GM19468 (cell line): Measurements from ENCODE around the gene NEURL4.
"Not testable (repeated sequence)": the region's sequence is repeated elsewhere in the genome, so short reads cannot be mapped to it uniquely, and the experiment has no call there.

Experiments
- ATAC-seq: cut with Tn5 transposase; IDR thresholded peaks from one replicate; pipeline ENCODE4 v1.9.1; 2021; ENCODE audit warnings: mild to moderate bottlenecking, moderate library complexity, moderate number of reproducible peaks; ENCODE audit not compliant: unreplicated experiment; ENCODE audit errors: extremely low read depth

NEURL4 gene

DNA sequence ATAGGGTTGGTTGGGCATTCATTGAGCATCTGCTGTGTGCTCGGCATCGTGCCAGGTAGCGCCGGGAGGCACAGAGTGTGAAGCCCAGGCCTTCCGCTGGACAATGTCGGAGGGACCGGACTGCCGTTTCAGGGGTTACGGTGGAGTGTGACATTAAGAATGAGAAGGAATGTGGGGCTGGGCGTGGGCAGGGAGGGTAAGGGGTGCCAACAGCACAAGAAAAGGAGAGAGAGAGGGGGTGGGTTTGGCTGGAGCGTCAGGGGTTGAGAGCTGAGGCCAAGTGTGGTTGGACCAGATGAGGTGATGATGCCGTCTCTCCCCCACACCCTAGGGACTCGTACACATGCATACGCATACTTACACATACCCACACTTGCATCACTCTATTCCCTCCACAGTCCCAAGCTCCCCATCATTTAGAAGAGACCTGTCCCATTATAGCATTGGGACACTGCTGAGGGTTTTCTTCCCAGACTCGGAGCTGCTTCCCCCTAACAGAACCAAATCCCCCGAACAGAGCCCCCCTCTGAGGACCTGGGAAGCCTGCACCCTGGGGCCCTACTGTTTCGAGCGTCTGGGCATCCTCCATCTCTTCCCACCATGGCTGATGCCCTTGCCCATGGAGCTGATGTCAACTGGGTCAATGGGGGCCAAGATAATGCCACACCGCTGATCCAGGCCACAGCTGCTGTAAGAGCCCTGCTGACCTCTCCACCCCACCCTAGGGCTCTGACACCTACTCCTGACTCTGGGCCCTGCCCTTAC is 19.5 kb upstream of the NEURL4 start:
- ATAC-seq, result no peak

DNA sequence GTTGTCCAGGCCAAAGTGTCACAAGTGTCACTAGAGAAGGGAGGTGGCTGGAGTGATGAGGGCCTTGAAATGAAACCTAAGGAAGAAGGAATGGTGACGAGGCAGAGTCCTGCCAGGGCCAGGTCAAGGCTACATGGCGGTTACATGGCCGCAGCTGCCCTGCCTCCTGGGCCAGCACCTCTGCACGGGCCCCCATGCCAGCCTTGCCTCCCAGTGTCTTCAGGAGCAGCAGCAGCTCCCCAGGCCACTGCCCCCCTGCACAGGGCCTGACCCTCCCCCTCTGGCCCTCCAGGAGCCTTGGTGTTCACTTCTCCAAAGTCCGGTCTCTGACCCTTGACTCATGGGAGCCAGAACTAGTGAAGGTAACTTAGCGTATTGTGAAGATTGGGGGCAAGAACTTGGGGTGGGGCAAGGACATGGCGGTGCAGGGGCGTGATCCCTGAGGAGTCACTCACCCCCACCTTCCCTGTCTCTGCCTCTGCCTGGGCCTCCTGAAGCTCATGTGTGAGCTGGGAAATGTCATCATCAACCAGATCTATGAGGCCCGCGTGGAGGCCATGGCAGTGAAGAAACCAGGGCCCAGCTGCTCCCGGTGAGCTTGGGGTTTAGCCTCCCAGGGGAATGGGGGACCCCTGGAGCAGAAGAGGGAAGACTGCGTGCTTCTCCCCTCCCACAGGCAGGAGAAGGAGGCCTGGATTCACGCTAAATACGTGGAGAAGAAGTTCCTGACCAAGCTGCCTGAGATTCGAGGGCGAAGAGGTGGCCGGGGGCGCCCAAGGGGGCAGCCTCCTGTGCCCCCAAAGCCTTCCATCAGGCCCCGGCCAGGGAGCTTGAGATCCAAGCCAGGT is 18.7 kb upstream of the NEURL4 start:
- no peak for ATAC-seq

DNA sequence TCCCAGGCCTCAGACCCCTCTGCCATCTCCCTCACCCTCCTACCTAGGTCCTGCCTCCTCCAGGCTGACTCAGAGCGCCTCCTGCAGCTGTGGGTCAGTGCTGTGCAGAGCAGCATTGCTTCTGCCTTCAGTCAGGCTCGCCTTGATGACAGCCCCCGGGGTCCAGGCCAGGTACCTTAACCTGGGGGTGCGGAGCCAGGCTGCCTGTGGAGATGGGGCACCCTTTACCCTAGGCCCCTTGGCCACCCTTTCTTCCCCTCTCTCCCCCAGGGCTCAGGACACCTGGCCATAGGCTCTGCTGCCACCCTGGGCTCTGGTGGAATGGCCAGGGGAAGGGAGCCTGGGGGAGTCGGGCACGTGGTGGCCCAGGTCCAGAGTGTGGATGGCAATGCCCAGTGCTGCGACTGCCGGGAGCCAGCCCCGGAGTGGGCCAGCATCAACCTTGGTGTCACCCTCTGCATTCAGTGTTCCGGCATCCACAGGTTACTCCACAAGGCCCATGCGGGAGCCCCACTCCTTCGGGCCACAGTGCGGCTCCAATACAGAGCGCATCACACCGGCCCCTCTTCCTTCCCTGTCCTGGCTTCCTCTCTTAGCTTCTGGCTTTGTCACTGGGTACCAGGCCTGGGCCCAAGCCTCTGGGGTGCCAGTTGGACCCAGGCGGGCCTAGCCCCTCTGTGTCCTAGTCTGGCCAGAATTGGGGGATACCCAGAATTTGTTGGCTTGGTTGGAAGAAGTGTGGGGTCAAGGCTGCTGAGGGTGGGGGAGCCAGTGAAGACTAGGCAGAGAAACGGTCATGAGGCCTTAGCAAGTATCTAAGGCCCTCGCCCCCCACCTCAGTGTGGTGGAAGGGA is 17.9 kb upstream of the NEURL4 start:
- no peak for ATAC-seq

DNA sequence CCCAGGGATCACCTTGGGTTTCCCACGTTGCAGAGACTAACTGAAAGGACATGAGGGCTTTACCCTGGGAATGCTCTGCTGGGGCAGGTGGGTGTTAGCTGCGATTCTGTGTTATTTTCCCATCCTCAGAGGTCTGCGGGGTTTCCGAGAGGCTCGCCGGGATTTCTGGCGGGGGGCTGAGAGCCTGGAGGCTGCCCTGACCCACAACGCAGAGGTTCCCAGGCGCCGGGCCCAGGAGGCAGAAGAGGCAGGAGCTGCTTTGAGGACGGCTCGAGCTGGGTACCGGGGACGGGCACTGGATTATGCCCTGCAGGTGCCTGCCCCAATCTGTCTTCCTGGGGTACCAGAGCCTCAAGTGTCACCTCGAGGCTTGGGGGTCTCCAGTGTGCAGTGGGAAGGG is 14.1 kb upstream of the NEURL4 start:
- no peak for ATAC-seq

DNA sequence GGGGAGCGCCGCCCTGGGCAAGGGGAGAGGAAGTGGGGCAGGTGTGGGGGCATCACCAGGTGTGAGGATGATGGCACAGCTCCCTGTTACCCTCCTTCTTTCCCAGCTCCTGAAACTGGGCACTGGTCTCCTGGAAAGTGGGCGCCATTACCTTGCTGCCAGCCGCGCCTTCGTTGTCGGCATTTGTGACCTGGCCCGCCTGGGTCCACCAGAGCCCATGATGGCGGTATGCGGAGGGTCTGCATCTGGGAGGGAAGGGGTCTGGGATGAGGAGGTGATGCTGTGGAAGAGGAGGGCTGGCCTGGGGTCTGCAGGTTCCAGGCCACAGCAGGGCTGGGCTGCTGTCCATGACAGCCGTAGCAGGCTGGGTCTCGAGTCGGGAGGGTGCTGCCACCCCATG is 12.7 kb upstream of the NEURL4 start:
- ATAC-seq, result no peak

DNA sequence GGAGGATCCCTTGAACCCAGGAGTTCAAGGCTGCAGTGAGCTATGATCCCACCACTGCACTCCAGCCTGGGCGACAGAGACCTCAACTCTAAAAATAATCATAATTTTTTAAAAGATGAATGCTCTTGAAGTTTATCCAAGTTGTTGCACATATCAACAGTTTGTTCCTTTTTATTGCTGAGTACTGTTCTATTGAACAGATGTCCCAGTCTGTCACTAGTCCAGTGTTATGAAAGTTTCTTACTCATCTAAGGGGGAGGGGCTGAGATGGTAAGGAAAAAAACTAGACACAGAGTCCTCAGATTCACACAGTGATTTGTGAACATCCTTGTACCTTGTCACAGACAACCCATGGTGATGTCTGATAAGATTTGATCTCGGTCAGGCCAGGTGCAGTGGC is 11.0 kb upstream of the NEURL4 start:
- no peak for ATAC-seq

DNA sequence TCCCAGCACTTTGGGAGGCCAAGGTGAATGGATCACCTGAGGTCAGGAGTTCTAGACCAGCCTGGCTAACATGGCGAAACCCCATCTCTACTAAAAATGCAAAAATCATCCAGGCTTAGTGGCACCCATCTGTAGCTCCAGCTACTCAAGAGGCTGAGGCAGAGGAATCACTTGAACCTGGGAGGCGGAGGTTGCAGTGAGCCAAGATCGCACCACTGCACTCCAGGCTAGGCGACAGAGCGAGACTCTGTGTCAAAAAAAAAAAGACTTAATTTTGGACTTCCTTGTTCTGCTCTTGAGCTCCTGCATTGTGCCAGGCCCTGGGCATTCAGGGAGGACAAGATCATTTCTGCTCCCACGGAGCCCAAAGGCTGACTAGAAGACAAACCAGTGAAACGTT is 8.5 kb upstream of the NEURL4 start:
- ATAC-seq, result not testable (repeated sequence)

DNA sequence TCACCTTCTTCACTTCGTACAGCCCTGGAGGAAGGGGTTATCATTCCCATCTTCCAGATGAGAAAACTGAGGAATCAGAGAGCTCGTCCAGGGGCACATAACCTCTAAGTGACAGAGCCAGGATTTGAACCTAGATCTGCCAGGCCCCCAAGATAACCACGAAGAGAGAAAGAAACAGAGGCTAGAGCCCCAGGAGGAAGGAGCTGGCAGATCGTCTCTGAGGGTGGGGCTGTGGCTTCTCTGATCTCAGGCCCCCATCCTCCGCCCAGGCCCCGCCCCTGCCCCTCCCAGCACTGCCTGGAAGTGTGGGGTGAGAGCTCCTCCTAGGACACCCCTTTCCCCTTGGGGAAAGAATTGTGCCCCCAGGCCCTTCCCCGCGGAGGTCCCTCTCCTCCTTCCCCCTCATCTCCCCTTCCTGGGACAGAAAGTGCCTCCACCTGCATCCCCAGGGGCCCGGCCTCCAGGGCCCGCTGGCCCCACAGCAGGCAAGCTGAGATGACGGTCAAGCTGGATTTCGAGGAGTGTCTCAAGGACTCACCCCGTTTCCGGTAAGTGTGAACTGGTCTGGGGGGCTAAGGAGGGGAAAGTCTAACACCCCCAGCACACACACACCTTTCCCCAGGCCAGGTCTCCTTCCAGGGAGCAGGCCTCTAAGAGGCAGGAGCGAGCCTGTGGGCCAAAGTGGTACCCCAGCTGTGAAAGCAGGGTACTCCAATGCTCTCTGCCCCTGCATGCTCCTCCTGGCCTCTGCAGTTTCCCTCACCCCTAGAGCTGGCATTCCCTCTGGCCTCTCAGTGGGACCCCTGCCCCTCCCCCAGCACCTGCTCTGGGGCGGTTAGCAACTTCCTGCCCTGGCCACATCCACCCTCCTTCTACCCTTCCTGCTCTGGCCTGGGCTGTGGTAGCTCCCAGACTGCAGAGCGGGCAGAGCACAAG is 7.4 kb upstream of the NEURL4 start, which contains the start of gene ACAP1:
Gene ACAP1, plus strand, starts transcription at position 290 of the 936 bp plus-strand sequence. Its CDS starts 206 bp downstream, at position 496.
- ATAC-seq, result no peak

DNA sequence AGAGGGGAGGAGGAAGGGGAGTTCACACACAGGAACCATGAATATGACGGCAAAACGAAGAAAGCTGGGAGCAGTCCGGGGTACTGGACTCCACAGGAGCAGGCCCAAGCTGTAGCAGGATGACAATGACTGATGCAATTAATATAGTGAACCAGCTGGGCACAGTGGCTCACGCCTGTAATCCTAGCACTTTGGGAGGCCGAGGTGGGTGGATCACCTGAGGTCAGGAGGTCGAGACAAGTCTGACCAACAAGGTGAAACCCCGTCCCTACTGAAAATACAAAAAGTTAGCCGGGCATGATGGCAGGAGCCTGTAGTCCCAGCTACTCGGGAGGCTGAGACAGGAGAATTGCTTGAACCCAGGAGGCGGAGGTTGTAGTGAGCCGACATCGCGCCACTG is 6.6 kb upstream of the NEURL4 start:
- ATAC-seq, result not testable (repeated sequence)

DNA sequence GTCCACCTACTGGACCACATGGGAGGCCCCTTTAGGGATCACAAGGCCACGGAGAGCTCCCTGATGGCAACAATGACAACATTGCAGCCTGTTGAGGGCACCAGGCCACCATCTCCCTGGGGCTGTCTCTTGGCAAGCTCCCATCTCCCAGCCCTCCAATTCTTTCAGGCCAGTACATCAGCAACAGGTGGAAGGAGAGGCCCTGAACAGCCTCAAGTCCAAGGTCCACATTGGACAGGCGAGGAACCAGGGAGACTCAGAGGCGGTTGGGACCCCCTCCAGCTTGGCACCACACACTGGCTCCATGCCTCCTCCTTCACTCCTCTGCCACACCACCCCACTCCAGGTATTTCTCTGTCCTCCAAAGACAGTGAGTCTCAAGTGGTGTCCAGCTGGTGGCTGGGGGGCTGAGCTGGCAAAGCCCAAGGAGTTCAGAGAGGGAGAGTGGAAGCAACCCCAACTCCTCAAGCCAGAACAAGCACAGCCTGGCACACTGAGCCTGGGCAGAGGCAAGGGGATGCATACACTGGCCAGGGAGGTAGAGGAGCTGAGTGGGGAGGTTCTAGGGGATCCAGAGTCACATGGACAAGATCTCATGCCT is 5.9 kb upstream of the NEURL4 start:
- ATAC-seq, result no peak

DNA sequence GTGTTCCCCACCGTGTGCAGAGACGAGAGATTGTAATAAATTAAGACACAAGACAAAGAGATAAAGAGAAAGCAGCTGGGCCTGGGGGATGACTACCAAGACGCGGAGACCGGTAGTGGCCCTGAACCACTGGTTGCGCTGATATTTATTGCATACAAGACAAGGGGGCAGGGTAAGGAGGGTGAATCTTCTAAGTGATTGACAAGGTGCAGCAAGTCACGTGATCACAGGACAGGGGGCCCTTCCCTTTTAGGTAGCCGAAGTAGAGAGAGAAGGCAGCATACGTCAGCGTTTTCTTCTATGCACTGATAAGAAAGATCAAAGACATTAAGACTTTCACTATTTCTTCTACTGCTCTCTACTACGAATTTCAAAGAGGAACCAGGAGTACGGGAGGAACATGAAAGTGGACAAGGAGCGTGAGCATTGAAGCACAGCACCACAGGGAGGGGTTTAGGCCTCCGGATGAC is 3.5 kb upstream of the NEURL4 start:
- not testable (repeated sequence) for ATAC-seq

DNA sequence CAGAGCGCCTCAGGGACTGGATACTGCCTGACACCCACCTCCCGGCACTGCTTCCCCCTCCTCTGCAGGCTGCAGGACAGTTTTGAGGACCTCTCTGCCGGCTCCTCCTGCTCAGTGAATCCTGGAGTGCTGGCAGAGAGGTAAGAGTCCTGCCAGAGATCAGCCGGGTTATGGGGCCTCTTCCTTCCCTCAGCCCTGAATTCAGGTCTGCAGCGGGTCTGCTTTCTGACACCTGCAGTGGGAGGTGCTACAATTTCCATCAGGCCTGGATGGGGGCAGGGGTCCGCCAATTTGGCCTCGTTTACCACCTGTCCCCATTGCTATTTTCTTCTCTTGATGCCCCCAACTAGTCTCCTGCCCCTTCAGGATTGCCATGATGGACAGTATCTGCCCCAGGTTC is 3.0 kb upstream of the NEURL4 start:
- ATAC-seq, result no peak

DNA sequence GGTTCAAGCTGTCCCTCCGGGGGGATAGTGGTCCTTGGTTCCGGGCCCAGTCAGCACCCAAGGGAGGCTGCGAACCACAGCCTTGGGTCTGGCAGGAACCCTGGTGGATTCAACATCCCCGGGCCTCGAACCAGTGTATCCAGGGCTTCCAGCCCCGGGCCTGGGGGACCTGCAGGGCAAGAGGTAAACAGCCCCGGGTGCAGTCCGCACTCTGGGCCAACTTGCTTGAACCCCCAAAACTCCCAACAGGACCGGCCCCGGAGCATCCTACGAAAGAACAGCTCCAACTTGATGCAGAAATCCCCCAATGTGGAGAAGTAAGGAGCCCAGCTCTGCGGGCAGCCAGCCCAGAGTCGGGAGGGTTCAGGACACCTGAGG is 1.5 kb upstream of the NEURL4 start:
- no peak for ATAC-seq

DNA sequence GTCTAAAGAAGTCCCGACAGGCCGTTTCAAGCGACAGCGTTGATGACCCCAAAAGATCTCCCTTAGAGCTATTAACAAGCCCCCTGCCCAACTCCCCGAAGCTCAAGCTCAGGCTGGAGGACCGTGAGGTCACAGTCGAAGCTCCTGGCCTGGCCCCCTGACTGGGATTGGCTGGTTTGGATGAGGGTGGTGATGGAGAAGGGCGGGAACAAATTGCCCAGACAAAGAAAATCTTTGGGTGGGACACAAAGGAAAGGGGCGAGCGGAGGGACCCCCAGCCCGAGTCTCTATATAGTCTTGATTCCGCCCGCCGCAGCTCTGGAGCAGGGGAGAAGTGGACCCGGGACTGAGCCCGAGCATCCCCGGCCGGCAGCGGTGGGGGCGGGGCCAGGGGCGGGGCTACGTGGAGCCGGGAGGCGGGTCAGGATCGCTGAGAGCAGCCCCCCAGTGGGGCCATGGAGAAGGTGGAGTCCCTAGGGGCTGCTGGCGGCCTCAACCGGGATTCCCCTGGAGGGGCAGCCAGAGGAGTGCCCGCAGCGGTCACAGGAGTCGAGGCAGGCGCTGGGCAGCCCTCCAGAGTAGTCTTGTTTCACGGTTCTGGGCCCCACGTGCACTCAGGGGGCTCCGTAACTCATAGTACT is 982 bp upstream of the NEURL4 start:
- peak; percentile 9 for ATAC-seq

DNA sequence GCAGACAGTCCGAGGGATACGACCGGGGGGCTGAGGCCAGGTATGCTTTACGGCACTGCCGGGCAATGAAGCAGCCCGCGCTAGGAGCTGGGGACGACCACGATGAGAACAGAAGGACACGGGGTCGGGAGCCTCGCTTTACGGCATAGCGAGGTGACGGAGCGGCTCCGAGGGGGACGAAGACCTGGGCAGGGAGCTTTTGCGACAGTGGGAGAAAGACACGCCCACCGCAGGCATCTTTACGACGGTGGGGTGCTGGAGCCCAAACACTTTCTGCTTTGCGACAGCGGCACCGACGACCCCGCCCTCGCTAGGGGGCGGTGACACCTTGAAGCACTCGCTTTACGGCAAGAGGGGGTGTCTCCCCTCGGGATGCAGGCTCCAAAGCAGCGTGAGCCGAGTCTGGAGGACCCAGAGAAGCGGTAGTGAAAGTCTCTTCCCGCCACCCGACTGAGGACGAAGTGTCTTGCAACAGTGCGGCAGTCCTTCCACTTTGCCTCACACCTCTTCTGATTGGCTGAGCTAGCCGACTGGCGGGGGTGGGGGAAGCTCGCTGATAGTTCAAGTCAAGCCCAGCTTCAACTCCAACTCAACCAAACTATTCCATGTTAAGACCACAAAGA is 350 bp upstream of the NEURL4 start:
- peak; percentile 44 for ATAC-seq

DNA sequence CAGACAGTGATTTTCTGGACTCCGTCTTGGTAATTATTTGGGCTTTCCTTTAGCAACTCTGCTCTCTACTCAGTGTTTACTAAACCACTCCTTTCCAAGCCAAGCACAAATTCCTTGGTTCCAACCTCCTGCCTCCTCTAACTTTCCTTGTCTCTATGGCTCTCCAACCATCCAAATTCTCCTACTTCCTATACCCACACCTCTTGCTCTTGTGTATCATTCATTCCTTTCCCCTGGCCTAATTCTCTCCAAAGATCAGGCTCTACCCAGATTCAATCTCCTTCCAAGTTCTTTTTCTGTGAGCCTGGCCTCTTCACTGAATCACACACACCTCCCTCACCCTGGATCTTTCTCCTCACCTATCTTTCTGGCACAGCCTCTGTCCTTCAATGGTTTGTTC is 1.1 kb downstream of the NEURL4 start:
- no peak for ATAC-seq

DNA sequence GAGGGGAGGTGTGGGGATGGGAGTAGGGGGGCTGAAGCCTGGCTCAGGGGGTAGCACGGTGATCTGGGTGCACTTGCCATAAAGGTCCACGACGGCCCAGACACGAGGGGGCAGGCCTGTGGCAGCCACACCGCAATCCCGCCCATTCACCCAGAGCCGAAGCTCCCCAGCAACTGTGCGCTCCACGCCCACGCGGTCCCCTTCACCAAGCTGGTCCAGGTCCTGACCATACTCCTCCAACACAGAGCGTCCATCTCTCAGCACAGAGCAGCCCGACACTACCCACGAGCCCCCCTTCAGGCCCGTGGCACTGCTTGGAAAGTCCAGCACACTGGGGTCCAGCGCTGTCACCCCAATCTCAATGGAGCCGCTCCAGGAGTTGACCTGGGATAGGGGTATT is 1.6 kb downstream of the NEURL4 start:
- no peak for ATAC-seq

DNA sequence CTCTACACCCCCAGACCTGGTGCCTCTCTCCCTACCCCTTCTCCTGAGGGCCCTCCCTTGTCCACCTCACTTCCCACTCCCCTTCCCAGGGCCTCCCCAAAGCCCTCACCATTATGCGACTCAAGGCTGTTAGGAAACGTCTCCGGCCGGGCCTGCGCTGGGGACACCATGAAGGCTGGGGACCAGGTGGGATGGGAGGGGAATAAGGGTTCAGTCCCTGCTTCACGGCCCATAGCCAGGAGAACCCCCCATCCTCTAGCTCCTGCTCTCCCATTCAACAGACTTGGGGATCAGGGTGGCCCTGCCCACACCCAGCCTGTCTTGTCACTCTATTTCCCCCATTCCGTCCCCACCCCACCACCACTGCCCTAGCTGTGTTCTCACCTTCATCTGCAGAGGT is 2.1 kb downstream of the NEURL4 start:
- ATAC-seq, result no peak
